AG04450 (cell line): ENCODE results near the gene SORCS2. TPM values are rescaled to one million over a fixed set of nuclear protein-coding genes. Genes with fewer than 3 reads are reported as not detected.
A peak's percentile ranks its signal among the peaks of the same experiment; 100 is the strongest.

Source experiments
- CTCF ChIA-PET: fragments of 300-600, 350-600 bp; formaldehyde crosslinking; extraction: SDS; loops from one replicate; lab custom pipeline; 2022; ENCODE audit warnings: antibody characterized with exemption, inconsistent platforms; lab: Charles Lee
- POLR2A ChIA-PET: fragments of 350-600 bp; formaldehyde crosslinking; extraction: SDS; loops from one replicate; lab custom pipeline; 2021; ENCODE audit warnings: antibody characterized with exemption, inconsistent platforms; lab: Yijun Ruan, JAX
- DNase-seq: peaks from one replicate; pipeline ENCODE4 v3.0.0-alpha.2; 2011; ENCODE audit warnings: low read depth, low spot score
- H3K27ac ChIP-seq: one replicate; pipeline ENCODE4 v1.5.1; 2012; ENCODE audit warnings: low read depth, low read length, control low read depth
- H3K27me3 ChIP-seq: one replicate; pipeline ENCODE4 v1.6.0; 2012; ENCODE audit warnings: low read length; ENCODE audit not compliant: control insufficient read depth, insufficient read depth
- H3K4me3 ChIP-seq: 2 replicates; pipeline ENCODE4 v1.5.1; 2011; ENCODE audit warnings: mild to moderate bottlenecking, low read depth, low read length, control low read depth
- H3K9me3 ChIP-seq: 2 replicates; pipeline ENCODE4 v1.5.1; 2012; ENCODE audit warnings: low read length; ENCODE audit not compliant: control insufficient read depth, insufficient read depth
- polyA plus RNA-seq: library from polyadenylated mRNA; depleted of rRNA; stranded (reverse); fragments of >200 nt; gene quantifications from 2 replicates; pipeline ENCODE4 v1.2.3, GENCODE V29; 2011
- TF ChIP-seq, protein P1 (sequence below): IDR thresholded peaks from 2 replicates; pipeline ENCODE4 v1.5.1; 2011; ENCODE audit warnings: low read depth, low read length, control low read depth, inconsistent platforms

SORCS2 gene
- polyA plus RNA-seq, 1 experiment = 0.29 TPM

DNA sequence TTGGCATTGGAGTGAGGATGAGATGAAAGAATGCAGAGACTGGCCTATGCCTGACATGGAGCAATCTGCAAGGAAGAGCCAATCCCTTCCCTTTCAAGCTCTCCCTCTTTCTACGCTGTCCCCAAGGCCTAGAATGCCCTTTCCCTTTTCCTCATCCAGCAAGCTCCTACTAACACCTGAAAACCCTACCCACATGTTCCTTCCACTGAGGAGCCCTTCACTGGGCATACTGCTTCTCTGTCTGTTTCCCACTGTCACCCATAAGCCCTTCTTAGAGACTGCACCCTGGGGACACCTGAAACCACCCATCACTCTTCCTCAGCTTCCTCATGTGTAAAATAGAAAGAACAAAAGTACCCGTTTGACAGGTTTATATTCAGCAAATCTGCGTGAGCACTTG lies 492.0 kb downstream of the SORCS2 start:
- peaks cover 82% of the 10 kb centered on the region for H3K27me3 ChIP-seq
- TF ChIP-seq, protein P1, sequence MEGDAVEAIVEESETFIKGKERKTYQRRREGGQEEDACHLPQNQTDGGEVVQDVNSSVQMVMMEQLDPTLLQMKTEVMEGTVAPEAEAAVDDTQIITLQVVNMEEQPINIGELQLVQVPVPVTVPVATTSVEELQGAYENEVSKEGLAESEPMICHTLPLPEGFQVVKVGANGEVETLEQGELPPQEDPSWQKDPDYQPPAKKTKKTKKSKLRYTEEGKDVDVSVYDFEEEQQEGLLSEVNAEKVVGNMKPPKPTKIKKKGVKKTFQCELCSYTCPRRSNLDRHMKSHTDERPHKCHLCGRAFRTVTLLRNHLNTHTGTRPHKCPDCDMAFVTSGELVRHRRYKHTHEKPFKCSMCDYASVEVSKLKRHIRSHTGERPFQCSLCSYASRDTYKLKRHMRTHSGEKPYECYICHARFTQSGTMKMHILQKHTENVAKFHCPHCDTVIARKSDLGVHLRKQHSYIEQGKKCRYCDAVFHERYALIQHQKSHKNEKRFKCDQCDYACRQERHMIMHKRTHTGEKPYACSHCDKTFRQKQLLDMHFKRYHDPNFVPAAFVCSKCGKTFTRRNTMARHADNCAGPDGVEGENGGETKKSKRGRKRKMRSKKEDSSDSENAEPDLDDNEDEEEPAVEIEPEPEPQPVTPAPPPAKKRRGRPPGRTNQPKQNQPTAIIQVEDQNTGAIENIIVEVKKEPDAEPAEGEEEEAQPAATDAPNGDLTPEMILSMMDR = no peak
- CTCF ChIA-PET = no interaction called here

DNA sequence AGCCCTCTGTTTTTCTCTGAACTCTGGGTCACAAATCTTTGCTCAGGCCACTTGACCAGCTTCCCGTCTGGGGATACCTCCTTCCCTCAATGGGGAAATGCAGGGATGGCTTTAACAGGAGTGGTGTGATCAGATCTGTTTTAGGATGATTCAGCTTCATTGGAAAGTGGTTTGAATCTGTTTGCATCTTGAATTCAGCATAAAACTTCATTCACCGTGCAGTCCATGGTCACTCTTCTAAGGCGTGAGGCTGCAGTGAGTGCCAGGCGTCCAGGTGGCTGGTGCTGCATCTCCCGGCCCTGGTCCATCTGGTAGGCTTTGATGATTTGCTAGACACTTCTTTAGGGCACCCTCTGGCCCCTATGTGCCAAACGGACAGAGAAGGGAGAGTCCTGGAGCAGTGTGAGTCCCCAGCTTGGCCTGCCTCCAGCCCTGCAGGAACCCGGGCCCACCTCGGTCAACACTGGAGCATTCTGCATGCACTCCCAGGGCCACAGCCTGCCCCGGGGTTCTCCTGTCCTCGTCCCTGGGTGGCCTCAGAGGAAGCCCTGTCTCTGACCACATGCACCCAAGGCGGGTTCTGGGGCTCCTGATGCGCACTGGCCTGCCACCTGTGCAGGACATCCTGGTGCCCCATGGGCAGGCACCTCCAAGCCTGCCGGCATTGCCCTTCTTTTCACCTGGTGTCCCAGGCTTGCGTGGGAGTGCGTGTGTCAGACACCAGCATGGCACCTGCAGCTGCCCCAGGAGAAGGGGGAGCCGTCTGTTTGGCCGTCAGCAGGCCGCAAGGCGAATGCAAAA lies 493.9 kb downstream of the SORCS2 start:
- Histone ChIP-seq H3K27ac (no peak overlapping the region), H3K9me3 (peaks cover 19% of the 10 kb centered on the region), H3K27me3 (peaks cover 67% of the 10 kb centered on the region), H3K4me3 (no peak overlapping the region)
- TF ChIP-seq, protein P1 = no peak
- ChIA-PET CTCF (no interaction called here), POLR2A (no interaction called here)
- DNase-seq = no peak

More for the DNA sequence above, 492.0 kb downstream of the SORCS2 start:
- H3K9me3 ChIP-seq = peaks cover 21% of the 10 kb centered on the region
- H3K27ac ChIP-seq = no peak overlapping the region
- DNase-seq = no peak
- H3K4me3 ChIP-seq = no peak overlapping the region
- POLR2A ChIA-PET = no interaction called here

DNA sequence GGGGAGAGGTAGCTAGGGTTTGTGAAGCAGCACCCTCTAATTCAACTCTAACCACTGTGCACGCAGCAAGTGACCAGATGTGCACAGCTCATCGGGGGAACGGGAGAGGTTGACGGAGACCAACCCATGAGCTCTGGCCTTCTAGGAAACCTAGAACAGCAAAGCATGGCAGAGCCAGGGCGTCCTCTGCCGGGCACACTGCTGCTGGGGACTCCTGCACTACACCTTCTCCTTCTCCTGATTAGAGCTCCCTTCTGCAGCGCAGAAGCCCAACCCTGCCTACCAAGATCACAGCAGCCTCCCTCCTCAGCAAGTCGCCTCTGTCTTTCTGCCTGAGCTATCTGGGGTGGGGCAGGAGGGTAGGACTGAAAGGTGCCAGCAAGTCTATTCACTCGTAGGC lies 494.7 kb downstream of the SORCS2 start:
- peaks cover 64% of the 10 kb centered on the region for H3K27me3 ChIP-seq
- H3K4me3 ChIP-seq = no peak overlapping the region
- POLR2A ChIA-PET = no interaction called here
- CTCF ChIA-PET = no interaction called here
- H3K9me3 ChIP-seq = peaks cover 15% of the 10 kb centered on the region
- H3K27ac ChIP-seq = no peak overlapping the region
- no peak for DNase-seq
- TF ChIP-seq, protein P1 = 0 out of 2 replicates have a peak, but pooled peaks have one; percentile 3

DNA sequence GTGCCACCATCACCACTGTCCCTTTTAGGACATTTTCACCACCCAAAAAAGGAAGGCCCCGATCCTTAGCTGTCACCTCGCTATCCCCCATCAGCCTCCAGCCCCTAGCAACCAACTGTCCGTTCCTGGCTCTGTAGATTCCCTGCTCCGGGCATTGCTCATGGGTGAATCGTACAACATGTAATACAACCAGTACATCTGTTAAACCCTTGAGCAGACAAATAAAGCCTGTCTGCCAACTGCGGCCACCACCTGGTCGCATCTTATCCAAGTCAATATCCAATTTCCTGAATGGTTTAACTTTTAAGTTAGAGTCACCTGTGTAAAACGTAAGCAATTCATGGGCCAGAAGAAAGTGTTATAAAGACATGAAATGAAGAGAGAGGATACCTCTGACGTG lies 495.5 kb downstream of the SORCS2 start:
- Histone ChIP-seq H3K27ac (no peak overlapping the region), H3K4me3 (no peak overlapping the region), H3K27me3 (peaks cover 64% of the 10 kb centered on the region), H3K9me3 (peaks cover 13% of the 10 kb centered on the region)
- ChIA-PET CTCF (no interaction called here), POLR2A (no interaction called here)
- TF ChIP-seq, protein P1 = no peak
- no peak for DNase-seq
